GM18907 (cell line): ENCODE measurements around the gene BZW2.

Source experiments
- ATAC-seq: cut with Tn5 transposase; IDR thresholded peaks from one replicate; pipeline ENCODE4 v1.9.1; 2021; ENCODE audit warnings: mild to moderate bottlenecking, moderate library complexity; ENCODE audit not compliant: unreplicated experiment

Gene BZW2

GRCh38 chr7:16744518-16745250 lies 98.7 kb downstream of the BZW2 start:
- ATAC-seq: no peak

- no peak for ATAC-seq
These were observed 99.7 kb downstream of the BZW2 start for GRCh38 chr7:16745645-16746044.

- ATAC-seq: no peak
These were observed 101.1 kb downstream of the BZW2 start for GRCh38 chr7:16747102-16747501.

GRCh38 chr7:16753102-16753931 lies 107.3 kb downstream of the BZW2 start, which contains the start of gene TSPAN13:
Gene TSPAN13 (plus strand): TSS chr7:16753755. CDS start chr7:16753968, 213 bp downstream.
- ATAC-seq: peak; percentile 64

GRCh38 chr7:16753932-16754855 lies 108.2 kb downstream of the BZW2 start:
- peak; percentile 34 for ATAC-seq

- ATAC-seq: no peak
These were observed 108.9 kb downstream of the BZW2 start for GRCh38 chr7:16754856-16755317.

GRCh38 chr7:16755397-16755796 lies 109.4 kb downstream of the BZW2 start:
- ATAC-seq: no peak
